ENCODE measurements around the gene GAS6. TPM values are rescaled to one million over a fixed set of nuclear protein-coding genes. Genes with fewer than 3 reads are reported as not detected.

The GAS6 gene
- total RNA-seq, 1 donor from 2014 or later, result 70.0 TPM

- H3K27me3 ChIP-seq (ENCODE audit: control insufficient read depth, insufficient read depth, low read length), result no peaks in the 10 kb centered on the region
- FAIRE-seq (no peak), DNase-seq (ENCODE audit: low read depth) (no peak)
- TF ChIP-seq, protein P1, sequence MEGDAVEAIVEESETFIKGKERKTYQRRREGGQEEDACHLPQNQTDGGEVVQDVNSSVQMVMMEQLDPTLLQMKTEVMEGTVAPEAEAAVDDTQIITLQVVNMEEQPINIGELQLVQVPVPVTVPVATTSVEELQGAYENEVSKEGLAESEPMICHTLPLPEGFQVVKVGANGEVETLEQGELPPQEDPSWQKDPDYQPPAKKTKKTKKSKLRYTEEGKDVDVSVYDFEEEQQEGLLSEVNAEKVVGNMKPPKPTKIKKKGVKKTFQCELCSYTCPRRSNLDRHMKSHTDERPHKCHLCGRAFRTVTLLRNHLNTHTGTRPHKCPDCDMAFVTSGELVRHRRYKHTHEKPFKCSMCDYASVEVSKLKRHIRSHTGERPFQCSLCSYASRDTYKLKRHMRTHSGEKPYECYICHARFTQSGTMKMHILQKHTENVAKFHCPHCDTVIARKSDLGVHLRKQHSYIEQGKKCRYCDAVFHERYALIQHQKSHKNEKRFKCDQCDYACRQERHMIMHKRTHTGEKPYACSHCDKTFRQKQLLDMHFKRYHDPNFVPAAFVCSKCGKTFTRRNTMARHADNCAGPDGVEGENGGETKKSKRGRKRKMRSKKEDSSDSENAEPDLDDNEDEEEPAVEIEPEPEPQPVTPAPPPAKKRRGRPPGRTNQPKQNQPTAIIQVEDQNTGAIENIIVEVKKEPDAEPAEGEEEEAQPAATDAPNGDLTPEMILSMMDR (IDR thresholded peaks at IDR 0.05; ENCODE audit: insufficient read depth, low read length, severe bottlenecking), result no peak
- peaks cover 6% of the 10 kb centered on the region for H3K36me3 ChIP-seq (ENCODE audit: control insufficient read depth, insufficient read depth, low read length)
- no peak overlapping the region for H3K4me3 ChIP-seq (ENCODE audit: low read depth, low read length)
Measured at GRCh38 chr13:113856716-113857065, 7.2 kb downstream of the GAS6 start.

DNA sequence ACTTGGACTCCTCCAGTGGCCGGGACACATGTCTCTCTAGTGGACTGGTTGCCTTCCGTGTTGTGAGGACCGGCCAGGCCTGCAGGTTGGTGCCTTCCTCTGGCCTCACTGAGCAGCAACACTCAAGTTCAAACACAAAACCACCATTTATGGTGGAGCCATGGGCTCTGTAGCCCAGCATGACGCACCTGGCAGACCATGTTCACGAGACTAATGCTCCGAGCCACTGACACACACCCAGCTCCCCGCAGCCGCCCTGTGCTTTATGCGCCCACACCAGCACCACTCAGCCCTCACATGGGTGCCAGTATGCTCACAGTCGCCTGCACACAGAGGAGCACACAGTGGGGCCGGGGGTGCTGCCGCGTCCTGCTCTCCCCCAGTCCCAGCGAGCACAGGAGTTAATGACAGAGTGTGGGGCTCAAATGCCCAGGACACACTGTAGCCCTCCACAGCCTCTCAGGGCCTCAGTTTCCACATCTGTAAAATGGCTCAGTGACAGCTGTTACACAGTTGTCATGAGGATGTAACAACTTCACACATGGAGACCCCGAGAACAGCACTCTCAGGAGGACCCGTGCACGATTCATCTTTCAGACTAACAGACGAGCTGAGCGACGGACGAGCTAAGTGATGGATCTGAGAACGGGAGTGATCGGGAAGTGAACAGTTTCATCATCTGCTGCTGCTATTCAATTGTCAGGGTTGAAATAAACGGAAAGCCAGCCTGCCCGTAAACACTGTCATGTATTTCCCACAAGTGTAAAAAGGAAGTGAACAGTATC lies 7.8 kb downstream of the GAS6 start:
- FAIRE-seq (peak; percentile 40), DNase-seq (ENCODE audit: low read depth) (no peak)
- H3K36me3 ChIP-seq (ENCODE audit: control insufficient read depth, insufficient read depth, low read length), result peaks cover 6% of the 10 kb centered on the region
- H3K27me3 ChIP-seq (ENCODE audit: control insufficient read depth, insufficient read depth, low read length), result no peaks in the 10 kb centered on the region
- TF ChIP-seq, protein P1 (IDR thresholded peaks at IDR 0.05; ENCODE audit: insufficient read depth, low read length, severe bottlenecking), result no peak
- no peak overlapping the region for H3K4me3 ChIP-seq (ENCODE audit: low read depth, low read length)

DNA sequence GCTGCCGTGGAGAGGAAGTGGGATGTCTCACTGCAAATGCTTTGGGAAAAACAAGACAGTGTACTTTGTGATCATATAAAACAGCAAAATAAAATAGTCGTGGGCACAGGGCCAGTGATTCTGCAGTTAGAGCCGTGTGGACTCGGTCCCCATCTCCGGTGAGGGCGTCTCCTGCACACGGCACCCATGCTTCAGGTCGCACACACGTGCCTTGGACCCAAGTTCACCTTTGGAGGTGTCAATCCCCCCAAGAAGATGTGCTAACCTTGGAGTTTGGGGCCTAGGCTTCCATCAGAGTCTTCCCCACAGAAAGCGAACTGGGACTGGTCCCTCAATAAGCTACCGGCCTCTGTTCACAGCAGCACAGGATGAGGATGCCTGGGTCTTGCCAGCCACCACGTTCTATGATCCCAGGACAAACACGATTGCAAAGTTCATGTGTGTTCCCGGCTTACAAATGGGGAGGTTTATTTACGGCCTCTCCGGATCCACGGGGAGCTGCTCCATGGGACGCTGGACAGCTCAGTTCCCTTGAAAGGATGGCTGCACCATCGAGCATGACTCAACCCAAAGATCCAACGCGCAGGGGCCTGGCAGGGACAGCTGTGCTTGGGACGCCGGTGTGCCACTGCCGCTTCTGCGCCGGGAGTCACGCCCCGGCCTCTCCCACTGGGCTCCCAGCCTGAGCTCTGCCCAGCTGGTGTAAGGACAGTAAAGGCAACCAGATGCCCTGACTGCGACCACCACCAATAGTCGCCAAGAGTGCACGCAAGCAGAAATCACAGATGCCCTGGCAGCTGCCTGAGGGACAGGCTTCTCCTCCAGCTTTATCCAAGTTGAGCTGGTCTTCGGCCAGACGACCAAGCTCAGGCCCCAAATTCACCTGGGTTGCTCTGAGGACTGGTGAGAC lies 8.6 kb downstream of the GAS6 start:
- DNase-seq (ENCODE audit: low read depth), result no peak
- FAIRE-seq, result no peak
- TF ChIP-seq, protein P1 (IDR thresholded peaks at IDR 0.05; ENCODE audit: insufficient read depth, low read length, severe bottlenecking), result no peak
- H3K4me3 ChIP-seq (ENCODE audit: low read depth, low read length), result no peak overlapping the region
- peaks cover 6% of the 10 kb centered on the region for H3K36me3 ChIP-seq (ENCODE audit: control insufficient read depth, insufficient read depth, low read length)
- H3K27me3 ChIP-seq (ENCODE audit: control insufficient read depth, insufficient read depth, low read length), result no peaks in the 10 kb centered on the region

- Histone ChIP-seq H3K4me3 (ENCODE audit: low read depth, low read length) (no peak overlapping the region), H3K27me3 (ENCODE audit: control insufficient read depth, insufficient read depth, low read length) (no peaks in the 10 kb centered on the region), H3K36me3 (ENCODE audit: control insufficient read depth, insufficient read depth, low read length) (peaks cover 2% of the 10 kb centered on the region)
- DNase-seq (ENCODE audit: low read depth), result no peak
- no peak for FAIRE-seq
- TF ChIP-seq, protein P1 (IDR thresholded peaks at IDR 0.05; ENCODE audit: insufficient read depth, low read length, severe bottlenecking), result no peak
Measured at GRCh38 chr13:113854238-113855011, 9.5 kb downstream of the GAS6 start.

GRCh38 chr13:113853518-113854237 lies 10.2 kb downstream of the GAS6 start:
- no peak for DNase-seq (ENCODE audit: low read depth)

More at GRCh38 chr13:113853518-113854237, 10.2 kb downstream of the GAS6 start:
- Histone ChIP-seq H3K27me3 (ENCODE audit: control insufficient read depth, insufficient read depth, low read length) (no peaks in the 10 kb centered on the region), H3K4me3 (ENCODE audit: low read depth, low read length) (no peak overlapping the region), H3K36me3 (ENCODE audit: control insufficient read depth, insufficient read depth, low read length) (peaks cover 2% of the 10 kb centered on the region)
- TF ChIP-seq, protein P1 (IDR thresholded peaks at IDR 0.05; ENCODE audit: insufficient read depth, low read length, severe bottlenecking), result no peak
- FAIRE-seq, result no peak
